ENCODE measurements around the gene KRTAP5-11. TPM values are rescaled to one million over a fixed set of nuclear protein-coding genes. Genes with fewer than 3 reads are reported as not detected.
"Not testable (repeated sequence)": the region's sequence is repeated elsewhere in the genome, so short reads cannot be mapped to it uniquely, and the experiment has no call there.

The KRTAP5-11 gene, protein sequence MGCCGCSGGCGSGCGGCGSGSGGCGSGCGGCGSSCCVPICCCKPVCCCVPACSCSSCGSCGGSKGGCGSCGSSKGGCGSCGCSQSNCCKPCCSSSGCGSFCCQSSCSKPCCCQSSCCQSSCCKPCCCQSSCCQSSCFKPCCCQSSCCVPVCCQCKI
- polyA plus RNA-seq, result not detected in 3 replicates
- not detected for polyA plus RNA-seq (2011; ENCODE audit: low read depth)
- not detected in 2 replicates for polyA plus RNA-seq (2011; cell fraction: cytosol; rRNA removed)
- not detected in 2 replicates for polyA plus RNA-seq (2011; cell fraction: nucleus; rRNA removed)
- polyA plus RNA-seq (2012; ENCODE audit: low replicate concordance), result not detected in 2 replicates
- not detected in 3 replicates for polyA minus RNA-seq
- not detected for polyA minus RNA-seq (2011; cell fraction: cytosol; rRNA and poly(A)+ RNA removed)
- not detected in 2 replicates for polyA minus RNA-seq (2011; cell fraction: nucleus; rRNA and poly(A)+ RNA removed)

DNA sequence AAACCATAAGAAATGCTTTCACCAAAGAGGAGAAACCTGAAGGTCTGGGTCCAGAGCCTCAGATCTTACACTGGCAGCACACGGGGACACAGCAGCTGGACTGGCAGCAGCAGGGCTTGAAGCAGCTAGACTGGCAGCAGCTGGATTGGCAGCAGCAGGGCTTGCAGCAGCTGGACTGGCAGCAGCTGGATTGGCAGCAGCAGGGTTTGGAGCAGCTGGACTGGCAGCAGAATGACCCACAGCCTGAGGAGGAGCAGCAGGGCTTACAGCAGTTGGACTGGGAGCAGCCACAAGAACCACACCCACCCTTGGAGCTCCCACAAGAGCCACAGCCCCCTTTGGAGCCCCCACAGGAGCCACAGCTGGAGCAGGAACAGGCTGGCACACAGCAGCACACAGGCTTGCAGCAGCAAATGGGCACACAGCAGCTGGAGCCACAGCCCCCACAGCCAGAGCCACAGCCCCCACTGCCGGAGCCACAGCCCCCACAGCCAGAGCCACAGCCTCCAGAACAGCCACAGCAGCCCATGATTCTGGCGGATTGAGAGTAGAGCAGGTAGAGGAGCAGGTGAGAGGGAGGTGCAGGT, at the start of gene KRTAP5-11:
KRTAP5-11 (minus strand) TSS at position 567 of the 587 bp plus-strand sequence; CDS start at position 529, 38 bp downstream.
- Histone ChIP-seq H3K4me2 (ENCODE audit: control insufficient read depth, extremely low read depth, insufficient read depth, low read depth, low read length) (no peak within 1 kb of the TSS), H4K20me1 (ENCODE audit: control insufficient read depth, extremely low read depth, insufficient read depth, low read length) (no peaks in the 10 kb centered on the region), H3K27me3 (ENCODE audit: control insufficient read depth, extremely low read depth, insufficient read depth, low read length) (peaks cover 5% of the 10 kb centered on the region), H3K79me2 (ENCODE audit: control insufficient read depth, insufficient read depth, low read length) (no peaks in the 10 kb centered on the region), H3K4me3 (ENCODE audit: control insufficient read depth in 2 of 3, extremely low read depth in 1 of 3, insufficient read depth in 2 of 3, low read depth in 1 of 3, low read length in 3 of 3) (no peak within 1 kb of the TSS), H3K4me1 (ENCODE audit: control insufficient read depth, extremely low read depth, insufficient read depth, low read length) (no peaks in the 10 kb centered on the region), H3K9me1 (ENCODE audit: control insufficient read depth, extremely low read depth, insufficient read depth, low read length) (no peaks in the 10 kb centered on the region), H3K36me3 (ENCODE audit: control insufficient read depth in 2 of 2, extremely low read depth in 1 of 2, insufficient read depth in 2 of 2, low read length in 2 of 2) (no peaks in the 10 kb centered on the region), H2AFZ (ENCODE audit: control insufficient read depth, low read length) (no peak within 1 kb of the TSS), H3K9ac (ENCODE audit: control insufficient read depth, extremely low read depth, insufficient read depth, low read length) (no peak within 1 kb of the TSS), H3K27ac (ENCODE audit: control insufficient read depth, insufficient read depth, low read length) (no peak within 1 kb of the TSS), H3K9me3 (ENCODE audit: control insufficient read depth, low read depth, low read length) (no peaks in the 10 kb centered on the region)
- FAIRE-seq, result no peak
- TF ChIP-seq EZH2 (IDR thresholded peaks at IDR 0.05; ENCODE audit: low read length), result no peak
- TF ChIP-seq, protein P1, sequence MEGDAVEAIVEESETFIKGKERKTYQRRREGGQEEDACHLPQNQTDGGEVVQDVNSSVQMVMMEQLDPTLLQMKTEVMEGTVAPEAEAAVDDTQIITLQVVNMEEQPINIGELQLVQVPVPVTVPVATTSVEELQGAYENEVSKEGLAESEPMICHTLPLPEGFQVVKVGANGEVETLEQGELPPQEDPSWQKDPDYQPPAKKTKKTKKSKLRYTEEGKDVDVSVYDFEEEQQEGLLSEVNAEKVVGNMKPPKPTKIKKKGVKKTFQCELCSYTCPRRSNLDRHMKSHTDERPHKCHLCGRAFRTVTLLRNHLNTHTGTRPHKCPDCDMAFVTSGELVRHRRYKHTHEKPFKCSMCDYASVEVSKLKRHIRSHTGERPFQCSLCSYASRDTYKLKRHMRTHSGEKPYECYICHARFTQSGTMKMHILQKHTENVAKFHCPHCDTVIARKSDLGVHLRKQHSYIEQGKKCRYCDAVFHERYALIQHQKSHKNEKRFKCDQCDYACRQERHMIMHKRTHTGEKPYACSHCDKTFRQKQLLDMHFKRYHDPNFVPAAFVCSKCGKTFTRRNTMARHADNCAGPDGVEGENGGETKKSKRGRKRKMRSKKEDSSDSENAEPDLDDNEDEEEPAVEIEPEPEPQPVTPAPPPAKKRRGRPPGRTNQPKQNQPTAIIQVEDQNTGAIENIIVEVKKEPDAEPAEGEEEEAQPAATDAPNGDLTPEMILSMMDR (optimal IDR thresholded peaks at IDR 0.05 in 1 of 3, IDR thresholded peaks at IDR 0.05 in 1 of 3, conservative IDR thresholded peaks at IDR 0.05 in 1 of 3; ENCODE audit: extremely low read depth in 1 of 3, insufficient read depth in 2 of 3, low read length in 3 of 3), result no peak
- dilution Hi-C loops (cut with MboI; ENCODE audit: extremely low pct_ligation_motif_present, low sequenced_read_pairs), result no loop called here
- no peak for DNase-seq (ENCODE audit: low read depth, low spot score)

DNA sequence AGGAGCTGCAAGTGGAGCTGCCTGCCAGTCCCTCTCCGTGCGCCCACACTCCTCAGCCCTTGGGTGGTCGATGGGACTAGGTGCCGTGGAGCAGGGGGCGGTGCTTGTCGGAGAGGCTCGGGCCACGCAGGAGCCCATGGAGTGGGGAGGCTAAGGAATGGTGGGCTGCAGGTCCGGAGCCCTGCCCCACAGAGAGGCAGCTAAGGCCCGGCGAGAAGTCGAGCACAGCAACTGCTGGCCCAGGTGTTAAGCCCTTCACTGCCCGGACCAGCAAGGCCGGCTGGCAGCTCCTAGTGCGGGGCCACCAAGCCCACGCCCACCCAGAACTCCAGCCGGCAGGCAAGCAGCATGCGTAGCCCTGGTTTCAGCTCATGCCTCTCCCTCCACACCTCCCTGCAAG, 48.9 kb upstream of the KRTAP5-11 start:
- DNase-seq (ENCODE audit: low read depth, low spot score); H3K9ac ChIP-seq (ENCODE audit: control insufficient read depth, extremely low read depth, insufficient read depth, low read length); H4K20me1 ChIP-seq (ENCODE audit: control insufficient read depth, extremely low read depth, insufficient read depth, low read length); H3K27me3 ChIP-seq (ENCODE audit: control insufficient read depth, extremely low read depth, insufficient read depth, low read length); H3K79me2 ChIP-seq (ENCODE audit: control insufficient read depth, insufficient read depth, low read length); H3K36me3 ChIP-seq (ENCODE audit: control insufficient read depth in 2 of 2, extremely low read depth in 1 of 2, insufficient read depth in 2 of 2, low read length in 2 of 2); H3K4me1 ChIP-seq (ENCODE audit: control insufficient read depth, extremely low read depth, insufficient read depth, low read length); H3K4me3 ChIP-seq (ENCODE audit: control insufficient read depth in 2 of 3, extremely low read depth in 1 of 3, insufficient read depth in 2 of 3, low read depth in 1 of 3, low read length in 3 of 3); H2AFZ ChIP-seq (ENCODE audit: control insufficient read depth, low read length); dilution Hi-C loops (cut with MboI; ENCODE audit: extremely low pct_ligation_motif_present, low sequenced_read_pairs); H3K9me1 ChIP-seq (ENCODE audit: control insufficient read depth, extremely low read depth, insufficient read depth, low read length); H3K27ac ChIP-seq (ENCODE audit: control insufficient read depth, insufficient read depth, low read length); FAIRE-seq; H3K4me2 ChIP-seq (ENCODE audit: control insufficient read depth, extremely low read depth, insufficient read depth, low read depth, low read length); H3K9me3 ChIP-seq (ENCODE audit: control insufficient read depth, low read depth, low read length): not testable (repeated sequence)

DNA sequence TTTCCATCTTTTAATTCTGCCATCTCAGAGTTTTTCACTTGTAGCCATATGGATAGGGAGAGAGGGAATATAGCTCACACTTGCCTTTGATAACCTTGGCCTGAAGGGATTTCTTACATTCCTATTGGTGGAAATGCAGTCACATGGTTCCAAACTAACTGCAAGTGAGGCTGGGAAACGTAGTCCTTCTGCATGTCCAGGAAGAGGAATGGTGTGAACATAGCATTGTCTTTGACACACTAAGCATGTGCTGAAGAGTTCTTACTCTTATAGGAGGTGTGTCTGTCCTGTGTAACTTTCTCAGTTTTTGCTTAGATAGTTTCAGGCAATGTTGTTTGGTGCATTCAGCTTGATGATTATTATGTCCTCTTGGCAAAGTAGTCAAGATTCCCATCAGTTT, 47.4 kb upstream of the KRTAP5-11 start:
- not testable (repeated sequence) for H3K9ac ChIP-seq (ENCODE audit: control insufficient read depth, extremely low read depth, insufficient read depth, low read length); DNase-seq (ENCODE audit: low read depth, low spot score)

DNA sequence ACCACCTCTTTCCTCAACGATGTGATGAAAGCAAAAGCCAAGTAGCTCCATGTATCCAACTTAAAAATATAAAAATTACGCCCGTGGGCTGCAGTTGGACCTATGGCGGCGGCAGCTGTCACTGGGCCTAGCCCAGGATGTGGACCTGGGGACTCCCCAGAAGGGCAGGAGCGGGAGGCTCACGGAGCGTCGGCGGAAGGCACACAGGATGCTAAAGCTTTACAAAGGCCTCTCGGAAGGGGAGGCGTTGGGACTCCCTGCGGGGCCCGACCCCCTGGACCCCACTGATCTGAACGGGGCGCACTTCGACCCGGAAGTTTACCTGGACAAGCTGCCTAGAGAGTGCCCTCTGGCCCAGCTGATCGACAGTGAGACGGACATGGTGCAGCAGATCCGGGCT, 46.3 kb upstream of the KRTAP5-11 start:
- H3K36me3 ChIP-seq (ENCODE audit: control insufficient read depth in 2 of 2, extremely low read depth in 1 of 2, insufficient read depth in 2 of 2, low read length in 2 of 2); H3K4me1 ChIP-seq (ENCODE audit: control insufficient read depth, extremely low read depth, insufficient read depth, low read length); H3K4me3 ChIP-seq (ENCODE audit: control insufficient read depth in 2 of 3, extremely low read depth in 1 of 3, insufficient read depth in 2 of 3, low read depth in 1 of 3, low read length in 3 of 3); FAIRE-seq; DNase-seq (ENCODE audit: low read depth, low spot score); H3K27ac ChIP-seq (ENCODE audit: control insufficient read depth, insufficient read depth, low read length); H3K79me2 ChIP-seq (ENCODE audit: control insufficient read depth, insufficient read depth, low read length); dilution Hi-C loops (cut with MboI; ENCODE audit: extremely low pct_ligation_motif_present, low sequenced_read_pairs); H3K27me3 ChIP-seq (ENCODE audit: control insufficient read depth, extremely low read depth, insufficient read depth, low read length); H3K9me3 ChIP-seq (ENCODE audit: control insufficient read depth, low read depth, low read length); H2AFZ ChIP-seq (ENCODE audit: control insufficient read depth, low read length); H3K9me1 ChIP-seq (ENCODE audit: control insufficient read depth, extremely low read depth, insufficient read depth, low read length); H3K4me2 ChIP-seq (ENCODE audit: control insufficient read depth, extremely low read depth, insufficient read depth, low read depth, low read length); H4K20me1 ChIP-seq (ENCODE audit: control insufficient read depth, extremely low read depth, insufficient read depth, low read length); H3K9ac ChIP-seq (ENCODE audit: control insufficient read depth, extremely low read depth, insufficient read depth, low read length): not testable (repeated sequence)

More for the DNA sequence above, 47.4 kb upstream of the KRTAP5-11 start:
- dilution Hi-C loops (cut with MboI; ENCODE audit: extremely low pct_ligation_motif_present, low sequenced_read_pairs); H3K4me1 ChIP-seq (ENCODE audit: control insufficient read depth, extremely low read depth, insufficient read depth, low read length); H3K4me3 ChIP-seq (ENCODE audit: control insufficient read depth in 2 of 3, extremely low read depth in 1 of 3, insufficient read depth in 2 of 3, low read depth in 1 of 3, low read length in 3 of 3); H3K27ac ChIP-seq (ENCODE audit: control insufficient read depth, insufficient read depth, low read length); H3K27me3 ChIP-seq (ENCODE audit: control insufficient read depth, extremely low read depth, insufficient read depth, low read length); H3K4me2 ChIP-seq (ENCODE audit: control insufficient read depth, extremely low read depth, insufficient read depth, low read depth, low read length); H3K36me3 ChIP-seq (ENCODE audit: control insufficient read depth in 2 of 2, extremely low read depth in 1 of 2, insufficient read depth in 2 of 2, low read length in 2 of 2); H3K9me3 ChIP-seq (ENCODE audit: control insufficient read depth, low read depth, low read length); H2AFZ ChIP-seq (ENCODE audit: control insufficient read depth, low read length); H3K79me2 ChIP-seq (ENCODE audit: control insufficient read depth, insufficient read depth, low read length); FAIRE-seq; H3K9me1 ChIP-seq (ENCODE audit: control insufficient read depth, extremely low read depth, insufficient read depth, low read length); H4K20me1 ChIP-seq (ENCODE audit: control insufficient read depth, extremely low read depth, insufficient read depth, low read length): not testable (repeated sequence)
